ENCODE measurements around the gene KCNA1.

Gene KCNA1

GRCh38 chr12:4958697-4959375 lies 49.1 kb downstream of the KCNA1 start:
- no peak for DNase-seq (ENCODE audit: low read depth in 2 of 3, low spot score in 1 of 3)

- no peak for DNase-seq (ENCODE audit: low read depth in 2 of 3, low spot score in 1 of 3)
Observed at GRCh38 chr12:4959381-4959780, 49.7 kb downstream of the KCNA1 start.

GRCh38 chr12:4960030-4960429 lies 50.3 kb downstream of the KCNA1 start:
- DNase-seq (ENCODE audit: low read depth in 2 of 3, low spot score in 1 of 3): no peak

- no peak for DNase-seq (ENCODE audit: low read depth in 2 of 3, low spot score in 1 of 3)
Observed at GRCh38 chr12:4960547-4960946, 50.8 kb downstream of the KCNA1 start.

GRCh38 chr12:4961311-4961710 lies 51.6 kb downstream of the KCNA1 start:
- DNase-seq (ENCODE audit: low read depth in 2 of 3, low spot score in 1 of 3): no peak

- no peak for DNase-seq (ENCODE audit: low read depth in 2 of 3, low spot score in 1 of 3)
Observed at GRCh38 chr12:4962539-4963486, 53.1 kb downstream of the KCNA1 start.

Data from stimulated activated CD4-positive, alpha-beta T cell treated with anti-CD3 and anti-CD28 coated beads, Interleukin-12 subunit alpha, Interleukin-12 subunit beta, amount 100 ng/mL, for 48 hours (primary cell).